Middle frontal gyrus (tissue), 1 donor: ENCODE results near the gene CPEB4.
A peak's percentile ranks its signal among the peaks of the same experiment; 100 is the strongest.

Source experiments
- DNase-seq: peaks from one replicate; pipeline ENCODE4 v3.0.0-alpha.2; 2015; ENCODE audit warnings: low spot score; ENCODE audit errors: extremely low spot score

The CPEB4 gene

DNA sequence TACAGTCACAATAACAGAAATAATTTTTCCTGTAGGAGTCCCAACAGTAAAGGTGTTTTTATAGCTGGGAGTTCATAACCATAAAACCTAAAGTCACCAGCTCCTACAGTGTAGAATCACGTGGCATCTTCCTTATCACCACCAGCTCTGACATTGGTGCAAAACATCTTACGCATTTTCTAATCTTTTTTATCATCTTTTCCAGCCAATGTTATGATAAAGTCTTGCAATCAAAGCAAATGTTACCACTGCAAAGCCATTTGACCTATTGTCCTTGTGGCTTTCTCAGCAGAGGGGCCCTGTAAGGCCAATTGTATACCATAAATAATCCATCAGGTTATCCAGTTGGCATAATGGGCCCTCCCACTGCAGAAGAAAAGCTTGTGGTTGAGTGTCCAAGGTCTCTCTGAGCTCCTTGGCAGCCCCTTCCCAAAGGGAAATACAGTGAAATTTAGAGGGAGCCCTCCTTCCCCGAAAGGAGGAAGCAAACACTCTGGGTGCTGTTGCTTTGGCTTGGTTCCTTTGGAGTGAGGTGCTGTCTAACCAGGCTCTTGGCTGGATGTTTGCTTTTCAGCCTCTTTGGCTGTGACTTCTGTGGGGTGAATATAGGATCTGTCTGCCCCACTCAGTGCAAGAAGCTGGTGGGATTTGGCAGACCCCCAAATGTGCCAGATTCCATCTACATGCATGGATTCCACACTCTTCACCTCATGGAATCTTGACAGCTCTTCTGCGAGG is 29.3 kb upstream of the CPEB4 start:
- DNase-seq, result no peak

- DNase-seq, result no peak
These were observed 28.6 kb upstream of the CPEB4 start for GRCh38 chr5:173859408-173860159.

DNA sequence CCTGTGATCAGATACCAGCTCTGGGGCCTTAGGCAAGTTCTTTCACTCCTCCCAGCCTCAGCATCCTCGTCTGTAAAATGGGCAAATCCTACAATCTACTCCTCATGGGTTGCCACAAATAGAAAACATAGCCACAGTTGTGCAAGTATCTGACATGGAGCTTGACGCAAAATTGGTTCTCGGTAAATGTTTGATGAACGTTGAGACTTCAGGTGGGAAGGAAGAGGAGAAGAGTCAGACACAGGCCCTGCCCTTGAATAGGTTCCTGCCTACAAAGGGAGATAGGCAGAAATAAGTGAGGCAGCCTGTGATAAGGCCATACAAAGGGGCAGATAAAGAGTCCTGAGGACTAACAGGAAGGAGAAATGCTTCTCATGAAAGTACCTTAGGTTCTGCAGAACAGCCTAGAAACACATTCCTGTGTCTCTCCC is 26.1 kb upstream of the CPEB4 start:
- no peak for DNase-seq

DNA sequence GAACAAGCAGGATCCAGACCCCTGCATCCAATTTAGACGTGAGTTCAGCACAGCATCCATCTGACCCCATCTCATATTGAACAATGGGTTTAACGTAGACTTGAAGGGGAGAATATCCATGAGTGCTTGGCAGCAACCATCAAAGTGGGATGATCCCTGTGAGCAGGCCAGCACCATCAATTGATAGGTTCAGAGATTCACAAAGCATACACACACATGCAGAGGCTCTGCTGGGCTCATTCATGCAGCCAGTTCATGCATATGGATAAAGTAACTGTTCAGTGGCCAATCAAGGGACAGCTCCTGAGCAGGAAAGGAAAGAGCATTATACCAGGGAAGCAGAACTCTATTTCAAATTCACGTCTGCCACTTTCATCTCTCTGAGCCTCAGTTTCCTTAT is 24.8 kb upstream of the CPEB4 start:
- no peak for DNase-seq

DNA sequence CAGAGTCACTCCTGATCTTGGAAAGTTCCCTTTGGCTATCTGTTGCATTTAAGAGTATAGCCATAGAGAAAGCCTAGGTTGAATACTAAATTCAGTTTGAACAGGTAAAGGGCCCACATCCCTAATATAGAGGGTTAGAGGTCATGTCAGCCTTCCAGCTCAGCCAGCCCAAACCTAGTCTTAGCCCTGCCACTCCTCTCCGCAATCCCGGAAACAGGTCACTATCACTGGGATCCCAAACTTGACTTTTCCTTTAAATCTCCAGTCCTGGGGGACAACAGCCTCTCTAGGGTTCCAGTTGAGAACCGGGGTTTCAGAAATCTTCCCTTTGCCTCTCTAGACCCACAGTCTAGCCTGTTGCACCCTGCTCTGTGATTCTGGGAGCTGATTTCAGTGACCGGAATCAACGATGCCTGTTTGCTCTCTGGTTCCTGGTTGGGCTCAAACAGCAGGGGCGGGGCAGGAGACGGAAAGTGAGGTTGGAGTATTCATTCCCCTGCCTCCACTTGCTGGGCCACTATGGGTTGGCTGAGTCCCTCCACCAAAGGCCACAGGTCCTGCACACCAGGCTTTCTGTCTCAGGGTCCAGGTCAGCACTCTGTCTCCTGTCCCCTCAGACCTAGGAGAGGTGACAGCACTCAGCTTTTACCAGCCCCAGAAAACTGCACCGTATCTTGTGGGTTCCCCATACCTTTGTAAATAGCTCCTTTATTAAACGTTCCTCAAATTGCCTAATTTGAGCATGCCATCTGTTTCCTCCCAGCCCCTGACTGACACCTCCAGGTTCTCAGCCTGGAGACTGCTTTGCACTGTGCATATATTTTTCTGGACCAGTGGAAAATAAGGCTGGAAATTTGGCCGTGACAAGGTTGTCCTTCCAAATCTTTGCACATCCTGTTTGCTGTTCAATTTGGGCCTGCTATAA is 23.8 kb upstream of the CPEB4 start:
- no peak for DNase-seq

DNA sequence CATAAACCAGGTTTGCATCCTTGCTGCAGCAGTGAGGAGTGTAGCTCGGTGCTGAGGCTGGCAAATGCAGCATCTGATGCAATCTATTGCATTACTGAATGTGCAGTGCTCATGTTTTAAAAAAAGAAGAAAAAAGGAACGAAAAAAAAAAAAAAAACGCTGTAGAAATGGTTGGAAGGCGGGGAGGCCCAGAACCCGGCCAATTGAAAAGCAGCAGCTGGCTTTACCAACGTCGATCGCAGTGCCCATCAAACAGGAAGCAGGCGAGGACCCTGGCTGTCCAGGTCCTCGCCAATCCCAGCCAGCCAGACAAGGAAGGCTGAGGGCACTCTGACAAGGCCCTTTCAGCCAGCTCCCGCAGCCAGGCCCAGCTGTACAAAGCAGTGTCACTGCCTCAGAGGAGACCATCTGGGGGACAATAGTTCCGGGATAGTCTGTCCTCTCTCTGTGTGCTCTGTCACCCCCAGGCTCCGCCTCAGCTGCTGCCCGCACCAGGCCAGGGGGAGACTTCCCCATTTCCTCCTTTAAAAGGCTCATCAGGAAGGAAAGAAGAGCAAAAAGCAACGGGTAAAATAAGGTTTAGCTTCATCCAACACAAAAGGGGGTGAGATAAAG is 21.8 kb upstream of the CPEB4 start:
- DNase-seq, result peak; percentile 79

DNA sequence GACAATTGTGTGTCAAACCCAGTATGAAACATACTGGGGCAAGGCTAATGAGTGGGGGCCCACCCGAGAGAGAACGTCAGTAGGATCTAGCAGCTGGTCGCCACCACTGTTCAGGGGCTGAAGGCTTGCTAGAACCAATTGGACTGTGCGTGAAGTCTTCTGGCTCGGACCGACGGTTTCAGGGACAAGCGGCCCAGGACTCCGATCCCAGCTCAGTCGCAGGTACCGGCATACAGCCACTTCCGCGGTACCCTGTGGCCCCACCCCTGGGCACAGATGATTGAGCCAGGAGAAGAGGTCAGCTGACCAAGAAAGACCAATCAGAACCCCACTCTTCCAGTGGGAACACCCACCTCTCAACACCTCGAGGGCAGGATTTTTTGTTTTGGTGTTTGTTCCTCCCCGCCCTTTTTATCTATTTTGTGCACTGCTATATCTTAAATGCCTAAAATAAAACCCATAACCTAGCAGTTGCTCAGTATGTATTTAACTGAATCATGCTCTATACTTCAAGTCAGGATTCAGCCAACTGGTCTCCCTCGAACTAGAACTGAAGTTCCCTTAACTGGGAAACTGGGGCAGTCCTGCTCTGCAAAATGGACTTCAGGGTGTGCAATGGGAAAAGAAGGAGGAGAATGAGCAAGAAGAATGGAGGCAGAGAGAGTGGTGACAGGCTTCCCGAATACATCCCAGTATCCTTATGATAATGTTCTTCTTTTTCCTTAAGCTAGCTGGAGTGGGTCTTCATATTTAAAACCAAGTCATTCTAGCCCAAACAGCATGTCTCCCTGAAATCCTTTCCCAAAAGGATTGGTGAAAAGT is 21.1 kb upstream of the CPEB4 start:
- DNase-seq, result peak; percentile 33

DNA sequence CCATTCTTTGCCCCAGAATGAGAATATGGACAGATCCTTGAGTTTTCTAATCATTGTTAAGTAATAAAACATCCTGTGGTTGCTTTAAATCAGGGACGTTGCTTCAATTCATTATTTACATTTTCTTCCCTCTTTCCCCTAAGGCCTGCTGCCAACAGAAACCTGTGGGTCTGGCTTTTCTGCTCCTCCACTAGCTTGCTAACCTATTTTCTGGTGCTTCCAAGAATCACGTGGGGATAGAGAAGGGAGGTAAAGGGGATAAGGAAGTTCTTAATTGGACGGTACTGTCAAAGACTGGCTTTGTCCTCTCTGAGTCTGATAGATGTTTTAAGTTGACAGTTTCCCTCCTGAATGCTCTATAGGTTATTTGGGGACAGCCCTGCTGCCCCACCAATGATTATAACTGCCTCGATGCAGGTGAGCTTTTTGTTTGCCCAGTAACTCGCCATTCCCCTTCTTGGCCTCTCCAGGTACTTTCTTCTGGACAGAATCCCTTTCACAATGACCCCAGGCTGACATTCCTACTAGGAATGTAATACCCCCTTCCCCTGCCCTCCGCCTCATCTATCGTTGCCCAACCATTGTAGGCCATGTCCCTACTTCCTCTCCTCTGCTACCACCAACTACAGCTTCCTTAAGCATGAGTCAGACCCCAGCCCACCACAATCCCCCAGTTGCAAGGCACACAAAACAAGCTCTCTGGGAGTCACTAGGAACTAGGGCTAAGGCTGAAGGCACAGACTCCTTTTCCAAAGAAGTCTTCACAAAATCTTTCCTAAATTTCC is 19.9 kb upstream of the CPEB4 start:
- DNase-seq, result no peak

- no peak for DNase-seq
These were observed 18.8 kb upstream of the CPEB4 start for GRCh38 chr5:173869316-173869715.

DNA sequence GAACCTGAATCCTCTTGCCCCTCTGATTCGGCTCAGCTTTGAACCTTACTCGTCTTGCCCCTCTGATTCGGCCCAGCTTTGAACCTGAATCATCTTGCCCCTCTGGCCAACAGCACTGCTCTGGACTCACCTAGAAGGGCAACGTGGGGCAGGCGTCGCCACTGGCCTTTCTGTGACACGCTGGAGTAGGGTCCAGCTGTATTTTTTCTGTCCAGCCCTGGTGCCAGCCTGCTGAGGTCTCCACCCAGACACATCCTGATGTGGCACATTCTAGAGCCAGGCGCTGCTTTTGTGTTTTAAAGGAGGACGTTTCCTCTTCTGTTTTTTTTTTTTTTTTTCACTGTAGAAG is 15.2 kb upstream of the CPEB4 start:
- no peak for DNase-seq

GRCh38 chr5:173873306-173873922 is 14.7 kb upstream of the CPEB4 start:
- DNase-seq, result no peak

- DNase-seq, result no peak
These were observed 13.0 kb upstream of the CPEB4 start for GRCh38 chr5:173875189-173875588.

DNA sequence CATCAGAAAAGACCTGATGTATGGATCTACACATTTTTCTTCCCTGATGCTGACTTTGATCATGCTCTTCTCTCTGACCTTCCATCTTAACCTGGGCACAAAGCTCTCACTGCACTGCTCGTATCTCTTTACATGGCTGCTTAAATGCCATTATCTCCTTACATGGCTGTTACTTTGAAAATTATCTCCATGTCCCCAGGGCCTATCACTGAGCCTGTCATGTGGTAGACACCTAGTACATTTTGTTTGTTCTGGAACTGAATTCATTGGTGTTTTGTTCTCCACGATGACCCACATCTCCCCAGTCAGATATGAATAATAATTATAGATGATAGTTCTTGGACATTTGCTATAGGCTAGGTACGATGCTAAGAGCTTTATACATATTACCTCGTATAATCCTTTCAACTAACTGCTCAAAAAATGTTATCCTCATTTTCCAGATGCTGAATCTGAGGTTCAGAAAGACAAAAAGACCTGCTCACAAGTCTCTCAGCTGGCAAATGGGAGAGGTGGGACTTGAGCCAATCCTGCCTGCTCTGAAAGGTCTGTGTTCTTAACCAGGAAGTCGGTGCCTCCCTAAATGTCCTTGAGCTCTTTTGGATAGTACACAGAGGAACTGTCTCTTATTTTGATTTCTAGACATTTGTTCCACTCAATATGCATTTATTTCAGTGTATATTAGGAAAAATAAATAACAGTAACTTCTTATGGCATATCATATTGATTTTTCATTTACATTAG is 9.8 kb upstream of the CPEB4 start:
- no peak for DNase-seq

DNA sequence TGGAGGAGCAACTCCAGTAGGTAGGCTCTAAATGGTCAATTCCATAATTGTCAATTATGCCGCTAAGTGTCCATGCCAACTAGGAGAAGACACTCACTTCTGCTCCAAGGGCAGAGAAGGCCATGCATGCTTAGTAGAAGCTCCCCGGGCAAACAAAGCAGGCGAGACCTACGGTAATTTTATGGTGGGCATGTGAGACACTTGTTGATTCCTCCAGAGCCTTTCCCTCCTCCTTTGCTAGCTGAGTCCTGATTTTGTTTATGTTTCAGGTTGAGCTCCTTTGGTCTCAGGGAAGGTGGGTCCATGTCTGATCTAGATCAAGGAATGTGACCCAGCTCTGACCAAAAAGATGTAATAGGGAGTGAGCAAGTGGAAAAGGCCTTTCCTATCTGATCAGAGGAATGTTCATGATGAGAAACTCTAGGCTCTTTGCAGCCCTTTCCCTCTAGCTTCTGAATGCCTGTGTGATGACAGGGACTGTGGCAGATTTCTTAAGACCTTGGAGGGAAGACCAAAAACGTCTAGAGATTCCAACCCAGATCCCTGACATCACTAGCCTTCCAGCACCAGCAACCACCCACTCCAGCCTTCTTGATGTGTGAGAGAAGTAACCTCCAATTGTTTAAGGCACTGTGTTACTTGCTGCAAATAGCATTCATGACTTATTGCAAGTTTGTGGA is 7.7 kb upstream of the CPEB4 start:
- no peak for DNase-seq

GRCh38 chr5:173881811-173882575 is 6.2 kb upstream of the CPEB4 start:
- DNase-seq, result no peak

DNA sequence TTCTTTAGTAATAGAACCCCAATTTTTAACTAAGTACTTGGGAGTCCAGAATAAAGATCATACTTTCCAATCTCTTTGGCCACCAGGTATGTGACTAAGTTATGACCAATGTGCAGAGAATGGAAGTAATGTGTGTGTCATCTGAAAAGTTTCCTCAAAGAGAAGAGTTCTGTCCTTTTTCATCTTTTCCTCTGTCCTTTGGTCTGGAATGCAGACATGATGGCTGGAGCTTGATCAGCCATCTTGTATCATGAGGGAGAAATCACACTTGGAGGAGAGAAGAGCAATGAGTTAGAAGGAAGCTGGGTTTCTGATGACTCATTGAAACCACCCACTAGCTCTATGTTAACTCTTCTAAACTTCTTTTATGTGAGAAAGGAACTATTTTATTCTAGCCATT is 5.5 kb upstream of the CPEB4 start:
- DNase-seq, result no peak

DNA sequence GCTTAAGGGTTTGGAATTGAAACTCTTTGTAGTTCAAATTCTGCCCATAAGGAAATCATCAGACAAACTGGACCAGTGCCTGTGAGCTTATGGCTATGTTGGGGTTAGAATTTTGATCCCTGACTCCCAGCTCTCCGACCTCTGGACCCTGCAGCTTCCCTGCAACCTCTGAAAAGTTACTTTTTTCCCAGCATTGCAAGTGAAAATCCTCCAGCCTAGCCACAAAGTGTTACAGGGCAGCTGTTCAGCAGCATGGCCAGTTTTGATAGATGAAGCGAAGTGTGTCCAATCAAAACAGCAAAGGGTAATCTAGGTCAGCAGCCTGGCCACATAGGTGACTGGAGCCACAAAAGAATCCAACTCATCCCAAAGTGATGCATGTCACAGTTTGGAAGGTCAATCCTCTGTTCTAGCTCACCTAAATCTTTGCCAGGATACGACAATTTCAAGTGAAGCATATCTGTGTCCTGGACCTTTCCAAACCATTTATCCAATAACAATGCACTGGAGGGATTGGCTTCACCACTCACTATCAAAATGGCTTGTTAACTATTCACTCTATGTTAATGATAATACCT is 4.7 kb upstream of the CPEB4 start:
- DNase-seq, result no peak
